ENCODE data around the gene DIPK1A.

The DIPK1A gene

DNA sequence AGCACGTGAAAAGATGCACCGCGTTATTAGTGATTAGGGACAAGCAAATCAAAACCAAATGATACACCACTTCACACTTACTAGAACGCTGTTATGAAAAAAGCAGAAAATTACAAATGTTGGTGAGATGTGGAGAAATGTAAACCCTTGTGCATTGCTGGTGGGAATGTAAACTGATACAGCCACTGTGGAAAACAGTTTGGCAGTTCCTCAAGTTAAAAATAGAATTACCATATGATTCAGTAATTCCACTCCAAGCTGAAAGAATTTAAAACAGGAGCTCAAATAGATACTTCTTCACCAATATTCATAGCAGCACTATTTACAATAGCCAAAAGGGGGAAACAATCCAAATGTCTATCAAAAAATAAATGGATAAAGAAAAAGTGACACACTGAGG is 166.1 kb downstream of the DIPK1A start:
- H3K9ac ChIP-seq (ENCODE audit: low read length) = no peak overlapping the region
- no peak overlapping the region for H3K27ac ChIP-seq (ENCODE audit: low read depth, low read length, poor library complexity, severe bottlenecking)

DNA sequence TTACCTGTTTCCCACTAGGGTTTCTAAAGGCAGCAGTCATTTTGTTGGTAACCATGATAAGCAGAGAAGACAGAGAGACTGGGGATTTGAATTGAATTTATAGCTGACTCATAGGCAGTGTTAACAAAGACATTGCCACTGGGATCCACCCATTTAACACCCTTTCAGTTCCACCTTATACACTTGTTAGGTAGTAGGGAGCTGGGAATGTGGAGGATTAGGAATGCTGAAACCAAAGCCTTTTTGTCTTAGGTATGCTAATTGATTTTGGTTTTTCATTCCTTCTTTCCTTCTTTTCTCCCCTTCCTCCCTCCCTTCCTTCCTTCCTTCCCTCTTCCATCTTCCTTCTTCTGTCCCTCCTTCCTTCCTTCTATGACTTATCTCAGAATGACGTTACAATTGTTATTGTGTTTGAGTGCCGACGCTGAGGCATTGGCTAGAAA is 168.9 kb downstream of the DIPK1A start:
- H3K27ac ChIP-seq (ENCODE audit: low read depth, low read length, poor library complexity, severe bottlenecking) = no peak overlapping the region
- H3K9ac ChIP-seq (ENCODE audit: low read length) = no peak overlapping the region
- TF ChIP-seq EZH2 (IDR thresholded peaks at IDR 0.05; ENCODE audit: borderline replicate concordance, low read length) = no peak
- TF ChIP-seq, protein P1, sequence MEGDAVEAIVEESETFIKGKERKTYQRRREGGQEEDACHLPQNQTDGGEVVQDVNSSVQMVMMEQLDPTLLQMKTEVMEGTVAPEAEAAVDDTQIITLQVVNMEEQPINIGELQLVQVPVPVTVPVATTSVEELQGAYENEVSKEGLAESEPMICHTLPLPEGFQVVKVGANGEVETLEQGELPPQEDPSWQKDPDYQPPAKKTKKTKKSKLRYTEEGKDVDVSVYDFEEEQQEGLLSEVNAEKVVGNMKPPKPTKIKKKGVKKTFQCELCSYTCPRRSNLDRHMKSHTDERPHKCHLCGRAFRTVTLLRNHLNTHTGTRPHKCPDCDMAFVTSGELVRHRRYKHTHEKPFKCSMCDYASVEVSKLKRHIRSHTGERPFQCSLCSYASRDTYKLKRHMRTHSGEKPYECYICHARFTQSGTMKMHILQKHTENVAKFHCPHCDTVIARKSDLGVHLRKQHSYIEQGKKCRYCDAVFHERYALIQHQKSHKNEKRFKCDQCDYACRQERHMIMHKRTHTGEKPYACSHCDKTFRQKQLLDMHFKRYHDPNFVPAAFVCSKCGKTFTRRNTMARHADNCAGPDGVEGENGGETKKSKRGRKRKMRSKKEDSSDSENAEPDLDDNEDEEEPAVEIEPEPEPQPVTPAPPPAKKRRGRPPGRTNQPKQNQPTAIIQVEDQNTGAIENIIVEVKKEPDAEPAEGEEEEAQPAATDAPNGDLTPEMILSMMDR (IDR thresholded peaks at IDR 0.05; ENCODE audit: low read length) = no peak
- H3F3A ChIP-seq (ENCODE audit: insufficient read depth, low read length) = no peaks in the 10 kb centered on the region
- no peaks in the 10 kb centered on the region for H3K27me3 ChIP-seq (ENCODE audit: insufficient read depth, low read length)
- no peaks in the 10 kb centered on the region for H3K9me2 ChIP-seq (ENCODE audit: low read depth, low read length)
- no peaks in the 10 kb centered on the region for H3K9me3 ChIP-seq (ENCODE audit: low read length)
- no peaks in the 10 kb centered on the region for H3K36me3 ChIP-seq (ENCODE audit: insufficient read depth, low read length)
- no peaks in the 10 kb centered on the region for H3K79me2 ChIP-seq (ENCODE audit: insufficient read depth, low read length)
- no peak overlapping the region for H3K4me2 ChIP-seq (ENCODE audit: low read length)
- H3K4me3 ChIP-seq (ENCODE audit: low read depth, low read length, poor library complexity, severe bottlenecking) = no peak overlapping the region
- H3K4me1 ChIP-seq (ENCODE audit: insufficient read depth, low read length, severe bottlenecking) = no peaks in the 10 kb centered on the region
- H2AFZ ChIP-seq (ENCODE audit: low read length) = no peak overlapping the region
- H4K20me1 ChIP-seq (ENCODE audit: insufficient read depth, low read length) = no peaks in the 10 kb centered on the region

More for the DNA sequence above, 166.1 kb downstream of the DIPK1A start:
- Histone ChIP-seq H3K79me2 (ENCODE audit: insufficient read depth, low read length) (no peaks in the 10 kb centered on the region), H3K9me3 (ENCODE audit: low read length) (no peaks in the 10 kb centered on the region), H3K9me2 (ENCODE audit: low read depth, low read length) (no peaks in the 10 kb centered on the region), H4K20me1 (ENCODE audit: insufficient read depth, low read length) (no peaks in the 10 kb centered on the region), H3K4me2 (ENCODE audit: low read length) (no peak overlapping the region), H3K4me1 (ENCODE audit: insufficient read depth, low read length, severe bottlenecking) (no peaks in the 10 kb centered on the region), H3K4me3 (ENCODE audit: low read depth, low read length, poor library complexity, severe bottlenecking) (no peak overlapping the region), H3K36me3 (ENCODE audit: insufficient read depth, low read length) (no peaks in the 10 kb centered on the region), H3F3A (ENCODE audit: insufficient read depth, low read length) (no peaks in the 10 kb centered on the region), H2AFZ (ENCODE audit: low read length) (no peak overlapping the region), H3K27me3 (ENCODE audit: insufficient read depth, low read length) (no peaks in the 10 kb centered on the region)
- TF ChIP-seq EZH2 (IDR thresholded peaks at IDR 0.05; ENCODE audit: borderline replicate concordance, low read length) = no peak
- TF ChIP-seq, protein P1 (IDR thresholded peaks at IDR 0.05; ENCODE audit: low read length) = no peak
